CD4-positive, alpha-beta T cell treated with Interleukin-2 at 100 ng/mL for 4 hours (primary cell): ENCODE results near the gene LZTR1.

Experiments
- DNase-seq: peaks from one replicate; pipeline ENCODE4 v3.0.0-alpha.2; 2020; ENCODE audit warnings: low spot score

Gene LZTR1

DNA sequence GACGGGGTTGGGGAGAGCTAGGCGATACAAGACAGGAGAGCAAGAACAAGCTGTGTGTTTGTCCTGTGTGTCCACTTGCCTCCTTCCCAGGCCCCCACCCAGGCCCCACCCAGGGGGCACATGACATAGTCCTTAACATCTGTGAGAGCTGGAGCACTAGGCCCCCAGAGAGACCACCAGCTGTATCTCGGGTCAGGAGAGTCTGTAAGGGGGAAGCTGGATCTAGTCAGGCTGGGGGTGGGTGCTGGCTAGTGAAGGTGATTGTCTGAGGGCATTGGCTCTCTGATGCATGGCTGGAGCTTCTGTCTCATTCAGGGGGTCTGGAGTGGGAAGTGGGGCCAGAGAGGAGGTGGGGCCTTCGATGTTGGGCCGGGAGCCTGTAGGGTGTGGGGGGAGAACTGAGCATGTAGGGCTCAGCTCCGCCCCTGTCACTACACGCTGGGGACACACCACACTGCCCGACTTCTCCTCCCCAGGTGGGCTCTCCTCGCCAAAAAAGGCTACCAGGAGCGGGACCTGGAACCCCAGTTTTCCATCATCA lies 33.4 kb downstream of the LZTR1 start:
- no peak for DNase-seq

- DNase-seq, result no peak
These were observed 34.7 kb downstream of the LZTR1 start for GRCh38 chr22:21016644-21017420.

- DNase-seq, result no peak
These were observed 36.2 kb downstream of the LZTR1 start for GRCh38 chr22:21018314-21018713.

DNA sequence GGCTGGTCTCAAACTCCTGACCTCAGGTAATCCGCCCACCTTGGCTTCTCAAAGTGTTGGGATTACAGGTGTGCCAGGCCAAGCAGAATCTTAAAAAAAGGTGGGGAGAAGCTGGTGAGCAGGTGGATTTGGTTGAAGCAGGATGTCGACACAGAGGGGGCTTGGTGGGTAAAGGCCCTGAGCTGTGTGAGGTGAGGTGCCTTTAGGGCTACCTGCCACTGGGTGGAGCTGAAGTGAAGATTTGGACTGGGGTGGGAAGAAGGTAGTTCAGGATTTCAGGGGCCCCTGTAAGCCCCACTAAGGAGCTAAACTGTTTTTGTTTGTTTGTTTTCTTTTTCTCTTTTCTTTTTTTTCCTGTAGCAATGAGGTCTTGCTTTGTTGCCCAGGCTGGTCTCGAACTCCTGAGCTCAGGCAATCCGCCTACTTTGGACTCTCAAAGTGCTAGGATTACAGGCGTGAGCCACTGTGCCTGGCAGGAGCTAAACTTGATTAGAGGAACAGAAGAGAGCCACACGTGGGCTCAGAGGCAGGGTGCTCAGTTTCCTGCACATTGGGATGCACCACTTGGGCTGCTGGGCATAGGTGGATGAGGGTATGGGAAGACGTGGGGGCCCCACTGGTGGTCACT lies 38.8 kb downstream of the LZTR1 start:
- no peak for DNase-seq

DNA sequence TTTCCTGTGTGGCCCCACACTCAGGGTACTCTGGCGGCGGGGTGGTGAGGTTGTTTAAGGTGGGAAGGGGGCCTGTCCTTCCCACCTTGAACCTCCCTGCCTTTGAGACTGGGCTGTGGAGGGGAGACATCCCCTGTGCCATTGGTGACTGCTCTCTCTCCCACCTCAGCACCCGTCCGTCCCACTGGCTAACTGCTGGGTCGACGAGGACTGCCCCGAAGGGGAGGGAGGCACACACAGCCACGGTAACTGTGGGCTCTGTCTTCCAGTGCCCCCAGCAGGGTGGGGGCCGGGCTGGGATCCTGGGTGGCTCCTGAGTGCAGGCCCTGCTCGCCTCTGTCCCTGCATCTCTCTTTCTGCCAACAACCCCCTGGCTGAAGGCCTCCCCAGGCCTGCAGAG lies 40.4 kb downstream of the LZTR1 start:
- DNase-seq, result no peak

- no peak for DNase-seq
These were observed 41.0 kb downstream of the LZTR1 start for GRCh38 chr22:21022955-21023614.

DNA sequence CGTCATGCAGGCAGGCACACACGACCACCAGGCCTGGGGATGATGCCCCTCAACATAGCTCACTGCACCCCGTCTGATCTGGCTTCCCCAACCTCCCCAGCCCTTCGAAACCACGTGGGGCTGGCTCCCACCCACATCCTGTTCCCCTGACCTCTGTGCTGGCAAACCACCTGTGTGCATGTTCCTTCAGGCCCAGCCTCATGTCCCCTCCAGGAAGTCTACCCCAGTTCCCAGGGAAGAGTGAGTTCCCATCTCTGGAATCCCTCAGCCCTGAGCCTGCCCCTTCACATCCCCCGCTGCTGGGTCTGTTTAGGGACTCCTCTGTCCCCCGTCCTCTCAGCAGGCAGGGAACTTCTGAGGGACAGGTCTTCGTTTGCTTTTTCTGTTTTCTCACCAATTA lies 43.2 kb downstream of the LZTR1 start:
- DNase-seq, result no peak

- no peak for DNase-seq
These were observed 44.0 kb downstream of the LZTR1 start for GRCh38 chr22:21025763-21026755.

DNA sequence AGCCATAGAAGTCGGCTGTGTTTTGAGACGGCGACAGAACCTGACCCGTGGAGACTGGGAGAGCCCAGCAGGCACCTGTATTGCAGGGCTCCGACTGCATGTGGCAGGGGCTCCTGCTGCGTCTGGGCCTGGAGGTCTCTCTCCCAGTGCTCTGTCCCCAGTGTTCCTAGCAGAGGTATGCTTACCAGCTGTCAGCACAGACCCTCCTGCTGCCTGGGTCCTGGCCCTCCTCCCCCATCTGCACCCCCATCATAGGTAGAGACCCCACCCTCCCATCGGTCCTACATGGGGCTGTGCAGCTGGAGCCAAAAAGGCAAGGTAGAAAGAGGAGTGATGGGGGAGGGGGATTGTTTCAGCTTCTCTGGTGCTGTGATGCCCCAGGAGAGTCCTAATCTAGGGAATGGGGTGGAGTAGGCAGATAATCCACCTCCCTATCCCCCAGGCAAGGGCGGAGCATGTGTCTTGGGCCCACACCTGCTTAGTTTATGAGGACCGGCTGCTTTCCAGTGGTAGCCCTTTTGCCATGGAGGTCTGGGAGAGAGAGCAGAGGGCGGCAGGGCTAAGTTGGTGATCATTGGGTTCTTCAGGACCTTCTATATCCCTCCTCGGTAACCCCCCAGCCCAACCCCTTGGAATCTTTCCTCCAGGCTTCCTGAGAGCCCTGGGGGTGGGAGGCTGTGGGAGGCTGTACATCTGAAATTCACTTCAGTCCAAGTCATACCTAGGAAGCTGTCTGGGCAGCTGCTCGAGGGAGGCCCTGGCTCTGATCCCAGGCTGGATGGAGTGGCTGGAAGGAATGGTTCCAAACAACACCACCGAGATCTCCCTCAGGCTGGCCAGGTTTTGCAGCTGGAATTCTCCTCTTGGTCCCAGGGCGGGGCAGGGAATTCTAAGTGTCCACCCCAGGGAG lies 44.9 kb downstream of the LZTR1 start:
- DNase-seq, result no peak

GRCh38 chr22:21028277-21029251 lies 46.5 kb downstream of the LZTR1 start:
- no peak for DNase-seq

- DNase-seq, result no peak
These were observed 47.5 kb downstream of the LZTR1 start for GRCh38 chr22:21029486-21030025.

DNA sequence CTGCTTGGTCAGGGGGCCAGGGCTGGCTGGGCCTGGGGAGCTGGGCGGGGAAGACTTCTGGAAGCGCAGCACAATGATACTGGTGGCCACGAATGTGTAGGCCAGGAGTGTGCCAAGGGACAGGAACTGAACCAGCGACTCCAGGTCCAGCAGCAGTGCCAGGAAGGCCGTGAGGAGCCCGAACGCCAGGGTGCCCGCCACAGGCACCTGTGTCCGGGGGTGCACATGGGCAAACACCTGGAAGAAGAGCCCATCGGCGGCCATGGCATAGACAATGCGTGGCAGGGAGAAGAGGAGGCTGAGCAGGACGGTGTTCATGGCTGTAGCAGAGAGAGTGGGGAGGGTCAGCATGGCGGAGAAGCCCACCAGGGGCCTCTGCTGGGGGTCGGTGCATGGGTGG lies 47.9 kb downstream of the LZTR1 start:
- no peak for DNase-seq

DNA sequence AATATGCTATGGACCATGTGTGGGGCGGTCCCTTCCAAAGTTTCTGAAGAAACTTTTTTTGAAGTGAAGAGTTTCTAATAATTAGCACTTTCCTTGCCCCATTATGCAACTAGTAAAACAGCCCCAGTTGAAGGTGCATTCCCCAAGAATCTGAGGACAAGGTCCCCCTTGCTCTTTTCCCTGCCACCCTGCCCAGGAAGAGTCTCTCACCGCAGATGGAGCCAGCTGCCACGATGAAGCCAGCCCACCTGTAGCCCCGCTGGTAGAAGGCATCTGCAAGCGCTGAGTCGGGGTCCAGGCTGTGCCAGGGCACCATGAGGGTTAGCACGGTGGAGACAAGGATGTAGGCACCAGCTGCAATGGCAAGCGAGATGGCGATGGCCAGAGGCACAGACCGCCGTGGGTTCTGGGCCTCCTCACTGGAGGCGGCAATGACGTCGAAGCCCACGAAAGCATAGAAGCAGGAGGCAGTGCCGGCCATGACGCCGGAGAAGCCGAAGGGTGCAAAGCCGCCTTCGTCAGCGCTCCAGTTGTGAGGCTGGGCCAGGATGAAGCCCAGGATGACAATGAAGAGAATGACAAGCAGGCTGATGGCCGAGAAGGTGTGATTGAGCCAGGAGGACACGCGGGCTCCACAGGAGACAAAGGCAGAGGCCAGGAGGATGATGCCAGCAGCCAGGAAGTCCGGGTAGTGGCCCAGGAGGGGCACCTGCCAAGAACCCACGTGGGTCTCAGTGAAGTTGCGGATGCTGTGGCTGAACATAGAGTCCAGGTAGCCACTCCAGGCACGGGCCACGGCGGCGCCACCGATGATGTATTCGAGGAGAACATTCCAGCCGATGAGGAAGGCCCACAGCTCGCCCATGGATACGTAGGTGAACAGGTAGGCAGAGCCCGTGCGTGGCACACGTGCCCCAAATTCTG lies 48.8 kb downstream of the LZTR1 start:
- no peak for DNase-seq

DNA sequence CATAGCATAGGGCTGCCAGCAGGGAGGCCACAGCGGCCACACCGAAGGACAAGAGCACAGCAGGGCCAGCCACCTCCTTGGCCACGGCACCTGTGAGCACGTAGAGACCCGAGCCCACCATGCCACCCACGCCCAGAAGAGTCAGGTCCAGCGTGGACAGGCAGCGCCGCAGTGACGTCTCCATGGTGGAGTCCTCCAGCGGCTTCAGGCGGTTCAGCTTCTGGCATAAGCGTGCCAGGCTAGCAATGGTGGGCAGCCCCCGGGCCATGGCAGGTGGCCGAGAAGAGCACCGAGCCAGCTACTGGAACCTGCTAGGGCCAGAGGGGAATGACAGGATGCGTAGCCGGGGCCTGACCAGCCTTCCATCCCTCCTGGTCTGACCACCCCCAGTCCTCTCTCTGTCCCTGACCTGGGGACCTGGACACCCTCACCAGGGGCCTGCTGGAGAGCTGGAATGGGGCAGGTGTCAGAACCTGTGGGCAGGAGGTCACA lies 49.5 kb downstream of the LZTR1 start:
- DNase-seq, result no peak

DNA sequence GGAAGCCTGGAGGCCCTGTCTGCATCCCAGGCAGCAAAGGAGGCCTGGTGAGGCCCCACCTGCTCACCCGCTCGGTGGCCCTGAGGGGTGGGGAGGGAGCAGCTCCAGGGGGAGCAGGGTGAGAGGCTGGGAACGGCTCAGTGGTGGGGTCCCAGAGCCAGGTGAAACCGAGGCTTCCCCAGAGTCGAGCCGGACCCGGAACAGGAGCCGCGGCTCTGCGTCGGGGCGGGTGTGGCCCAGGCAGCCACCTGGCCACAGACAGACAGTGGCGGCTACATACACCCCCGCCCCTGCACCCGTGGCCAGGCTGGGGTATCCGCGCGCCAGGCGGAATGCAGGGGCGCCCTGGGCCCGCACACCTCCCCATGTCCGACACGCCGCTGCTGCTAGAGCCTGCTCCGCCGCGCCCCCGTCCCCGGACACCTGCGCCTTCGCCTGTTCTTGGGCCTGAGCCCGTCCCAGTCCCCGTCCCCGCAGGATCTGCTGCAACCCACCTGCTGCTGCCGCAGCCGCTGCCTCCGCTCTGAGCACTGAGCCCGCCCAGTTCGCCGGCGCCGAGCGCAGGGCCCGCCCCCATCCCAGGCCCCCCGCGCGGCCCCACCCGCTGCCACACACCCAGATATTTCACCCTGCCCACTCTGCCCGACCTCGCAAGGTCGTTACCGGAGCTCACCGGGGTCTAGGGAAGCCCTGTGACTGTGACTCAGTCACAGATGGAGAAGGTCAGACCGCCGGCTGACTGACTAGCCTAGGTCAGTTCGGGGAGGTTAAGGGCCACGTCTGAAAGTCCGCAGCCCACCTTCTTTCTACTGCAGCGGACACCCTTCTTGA lies 50.2 kb downstream of the LZTR1 start, which contains the start of gene SLC7A4:
Gene SLC7A4 (minus strand): TSS at position 525 of the 831 bp plus-strand sequence. CDS start 749 bp downstream, outside the sequence.
- no peak for DNase-seq

- no peak for DNase-seq
These were observed 51.0 kb downstream of the LZTR1 start for GRCh38 chr22:21032868-21033688.
